GM19240 (cell line): ENCODE results near the gene F10.

Experiments used
- DNase-seq: peaks from one replicate; pipeline ENCODE4 v3.0.0; 2011; ENCODE audit warnings: low spot score; ENCODE audit not compliant: insufficient read length

Gene F10

DNA sequence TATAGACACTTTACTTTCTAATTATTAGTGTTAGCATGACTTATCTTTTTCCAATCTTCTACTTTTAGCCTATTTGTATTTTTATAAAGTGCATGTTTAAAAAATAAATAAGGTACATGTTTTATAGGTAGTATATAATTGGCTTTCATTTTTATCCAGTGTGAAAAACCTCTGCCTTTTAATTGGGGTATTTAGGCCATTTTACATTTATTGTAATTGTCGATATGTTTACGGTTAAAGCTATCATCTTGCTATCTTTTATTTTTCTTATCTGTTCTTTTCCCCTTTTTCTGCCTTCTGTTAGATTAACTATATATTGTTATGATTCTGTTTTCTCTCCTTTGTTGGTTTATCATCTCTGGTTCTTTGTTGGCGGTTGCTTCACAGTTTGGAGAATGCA lies 45.0 kb downstream of the F10 start:
- no peak for DNase-seq

DNA sequence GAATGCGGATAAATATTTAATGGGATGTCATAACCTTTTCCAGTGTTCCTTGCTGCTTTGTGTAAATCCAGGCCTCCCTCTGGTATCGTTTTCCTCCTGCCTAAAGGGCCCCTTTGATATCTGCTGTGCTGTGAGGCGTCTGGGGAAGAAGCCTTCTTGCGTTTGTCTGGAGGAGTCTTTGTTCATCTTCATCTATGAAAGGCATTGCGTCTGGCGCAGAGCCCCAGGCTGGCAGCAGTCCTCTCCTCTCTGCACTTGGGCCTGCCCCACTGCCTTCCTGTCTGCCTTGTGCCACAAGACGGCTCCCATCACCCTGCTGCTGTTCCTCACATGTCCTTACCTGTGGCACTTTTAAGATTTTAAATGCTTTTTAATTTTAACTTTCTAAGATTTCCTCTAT lies 45.6 kb downstream of the F10 start:
- DNase-seq, result no peak

DNA sequence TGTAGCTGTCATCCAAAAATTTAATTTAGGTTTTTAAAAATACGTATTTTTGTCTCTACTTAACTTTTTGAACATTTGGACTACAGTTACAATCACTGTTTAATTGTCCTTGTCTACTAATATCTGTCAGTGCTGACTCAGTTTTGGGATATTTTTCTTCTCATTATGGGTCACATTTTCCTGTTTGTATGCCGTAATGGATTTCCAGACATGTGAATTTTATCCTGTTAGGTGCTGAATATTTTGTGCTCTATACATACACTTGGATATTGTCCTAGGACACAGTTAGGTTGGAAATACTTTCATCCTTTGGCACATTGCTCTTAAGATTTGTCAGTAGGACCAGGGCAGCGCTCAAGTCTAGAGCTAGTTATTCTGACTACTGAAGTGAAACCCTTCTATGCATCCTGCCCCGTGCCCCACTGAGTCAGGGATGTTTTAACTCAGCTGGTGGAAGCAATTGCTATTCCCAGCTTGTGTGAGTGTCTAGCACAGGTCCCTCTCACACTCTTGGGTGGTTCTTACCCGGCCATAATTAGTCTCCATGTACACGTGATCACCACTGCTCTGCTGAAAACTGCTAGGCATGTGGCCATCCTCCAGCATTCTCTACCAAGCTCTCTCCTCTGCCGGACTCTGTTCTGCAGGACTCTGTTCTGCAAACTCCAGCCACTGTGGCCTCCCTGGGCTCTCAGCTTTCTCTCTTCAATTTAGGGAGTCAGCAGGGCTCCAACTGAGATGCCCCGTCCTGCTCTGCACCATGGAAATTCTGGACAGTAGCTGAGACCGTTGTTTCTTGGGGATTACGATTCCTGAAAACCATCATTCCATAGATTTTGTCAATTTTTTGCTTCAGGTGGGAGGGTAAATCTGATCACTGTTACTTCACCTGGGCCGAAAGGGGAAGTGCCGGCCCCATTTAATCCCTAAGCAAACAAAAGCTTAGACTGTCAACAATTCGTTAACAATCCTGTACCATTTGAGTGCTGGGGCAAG lies 47.0 kb downstream of the F10 start:
- no peak for DNase-seq

DNA sequence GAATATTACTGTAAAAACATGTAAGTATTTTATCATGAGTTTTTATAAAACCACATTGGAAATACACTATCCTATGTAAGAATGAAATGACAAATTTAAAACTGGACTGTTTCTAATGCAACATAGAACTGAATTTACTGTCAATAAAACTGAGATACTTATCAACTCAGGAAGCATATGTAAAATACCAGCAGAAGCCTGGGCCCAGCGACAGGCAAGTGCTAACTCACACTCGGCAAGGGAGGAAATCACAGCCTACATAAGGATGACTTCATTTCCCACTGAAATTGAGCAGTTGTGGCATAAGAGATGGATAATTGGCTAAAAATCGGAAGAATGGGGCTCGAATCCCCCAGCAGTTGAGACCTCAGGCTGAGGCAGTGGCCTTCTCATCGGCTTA lies 47.9 kb downstream of the F10 start:
- no peak for DNase-seq

DNA sequence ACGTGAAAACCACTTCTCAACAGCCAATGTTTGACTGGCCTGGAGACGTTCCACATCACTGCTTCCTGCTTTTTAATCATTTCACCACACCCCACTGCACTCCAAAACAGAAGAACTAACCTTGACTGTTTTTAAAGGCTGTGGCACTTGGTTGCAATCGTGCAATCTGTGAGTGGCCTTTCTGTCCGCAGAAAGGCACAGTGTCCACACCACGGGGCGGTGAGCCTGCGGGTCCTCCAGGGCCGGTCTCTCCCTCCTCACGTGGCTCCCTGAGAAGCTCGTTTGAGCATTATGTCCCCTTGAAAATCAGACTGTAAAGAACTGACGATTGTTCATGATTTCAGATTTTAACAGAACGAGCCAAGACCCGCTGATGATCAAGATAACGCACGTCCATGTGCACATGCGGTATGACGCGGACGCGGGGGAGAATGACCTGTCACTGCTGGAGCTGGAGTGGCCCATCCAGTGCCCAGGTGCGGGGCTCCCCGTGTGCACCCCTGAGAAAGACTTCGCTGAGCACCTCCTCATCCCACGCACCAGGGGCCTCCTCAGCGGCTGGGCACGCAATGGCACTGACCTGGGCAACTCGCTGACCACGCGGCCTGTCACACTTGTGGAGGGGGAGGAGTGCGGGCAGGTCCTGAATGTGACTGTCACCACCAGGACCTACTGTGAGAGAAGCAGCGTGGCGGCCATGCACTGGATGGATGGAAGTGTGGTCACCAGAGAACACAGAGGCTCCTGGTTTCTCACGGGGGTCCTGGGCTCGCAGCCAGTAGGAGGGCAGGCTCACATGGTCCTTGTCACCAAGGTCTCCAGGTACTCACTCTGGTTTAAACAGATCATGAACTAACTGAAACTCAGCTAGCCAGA lies 48.9 kb downstream of the F10 start:
- no peak for DNase-seq

DNA sequence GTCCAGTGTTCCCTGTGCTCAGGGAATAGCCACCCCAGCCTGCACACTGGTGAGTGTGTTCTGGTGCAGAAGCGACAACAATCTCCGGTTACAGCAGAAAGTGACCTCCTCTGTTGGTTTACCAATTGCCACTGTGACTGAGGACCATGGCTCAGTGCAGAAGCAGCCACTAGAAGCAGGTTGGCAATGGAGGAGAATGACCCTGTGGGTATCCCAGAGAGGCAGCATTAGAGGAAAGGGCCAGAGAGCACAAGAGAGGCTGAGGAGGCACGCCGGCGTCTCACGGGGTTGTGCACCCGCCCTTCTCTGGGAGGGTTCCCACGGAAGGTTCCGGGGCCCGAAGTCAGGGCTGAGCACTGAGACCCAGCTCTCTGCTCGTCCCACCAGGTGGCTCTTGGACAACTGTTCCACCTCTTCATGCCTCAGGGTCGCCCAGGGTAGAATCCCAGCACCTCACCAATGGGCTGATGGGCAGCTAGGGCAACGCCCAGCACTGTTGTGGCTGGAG lies 49.9 kb downstream of the F10 start:
- no peak for DNase-seq

DNA sequence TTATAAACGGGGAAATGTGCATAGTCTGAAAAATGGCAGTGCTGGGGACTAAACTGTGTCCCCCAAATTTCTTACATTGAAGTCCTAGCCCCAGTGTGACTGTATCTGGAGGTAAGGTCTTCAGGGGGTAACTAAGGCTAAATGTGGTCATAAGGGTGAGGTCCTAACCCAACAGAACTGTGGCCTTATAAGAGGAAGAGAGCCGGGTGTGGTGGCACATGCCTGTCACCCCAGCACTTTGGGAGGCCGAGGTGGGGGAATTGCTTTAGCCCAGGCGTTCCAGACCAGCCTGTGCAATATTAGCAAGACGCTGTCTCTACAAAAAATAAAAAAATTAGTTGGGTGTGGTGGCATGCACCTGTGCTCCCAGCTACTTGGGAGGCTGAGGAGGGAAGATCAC lies 53.7 kb downstream of the F10 start:
- DNase-seq, result no peak

- no peak for DNase-seq
Observed at GRCh38 chr13:113176822-113177221, 54.2 kb downstream of the F10 start.

DNA sequence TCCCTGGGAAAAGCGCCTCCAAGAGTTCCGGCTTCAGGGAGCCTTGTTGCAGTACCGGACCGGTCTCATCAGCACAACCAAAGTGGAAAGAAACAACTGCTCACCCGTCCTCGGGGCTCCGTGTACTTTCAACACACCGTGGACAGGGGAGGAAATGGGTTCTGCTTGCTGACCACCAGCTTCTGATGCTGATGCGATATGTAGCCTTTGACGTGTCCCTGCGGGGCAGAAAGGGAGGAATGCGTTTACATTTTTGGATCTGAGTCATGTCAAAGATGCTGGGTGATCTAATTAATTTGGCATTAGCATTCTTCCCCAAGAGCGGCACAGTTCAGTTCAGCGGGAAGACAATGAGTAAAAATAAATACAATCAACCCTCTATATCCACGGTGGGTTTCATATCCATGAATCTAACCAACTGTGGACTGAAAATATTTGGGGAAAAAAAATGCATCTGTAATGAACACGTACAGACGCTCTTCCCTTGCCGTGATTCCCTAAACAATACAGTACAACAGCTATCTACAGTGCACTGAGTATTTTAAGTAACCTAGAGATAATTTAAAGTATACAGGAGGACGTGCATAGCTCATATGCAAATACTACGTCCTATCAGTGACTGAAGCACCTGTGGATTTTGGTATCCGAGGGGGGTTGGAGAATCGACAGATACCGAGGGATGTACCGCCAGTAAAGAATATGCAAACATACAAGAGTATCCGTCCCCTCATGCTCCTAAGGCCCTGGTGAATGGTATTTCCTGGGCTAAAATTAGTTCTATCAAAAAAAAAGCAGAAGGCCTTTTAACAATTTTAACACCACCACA lies 55.7 kb downstream of the F10 start:
- no peak for DNase-seq

- DNase-seq, result no peak
Observed at GRCh38 chr13:113178896-113179167, 56.2 kb downstream of the F10 start.

DNA sequence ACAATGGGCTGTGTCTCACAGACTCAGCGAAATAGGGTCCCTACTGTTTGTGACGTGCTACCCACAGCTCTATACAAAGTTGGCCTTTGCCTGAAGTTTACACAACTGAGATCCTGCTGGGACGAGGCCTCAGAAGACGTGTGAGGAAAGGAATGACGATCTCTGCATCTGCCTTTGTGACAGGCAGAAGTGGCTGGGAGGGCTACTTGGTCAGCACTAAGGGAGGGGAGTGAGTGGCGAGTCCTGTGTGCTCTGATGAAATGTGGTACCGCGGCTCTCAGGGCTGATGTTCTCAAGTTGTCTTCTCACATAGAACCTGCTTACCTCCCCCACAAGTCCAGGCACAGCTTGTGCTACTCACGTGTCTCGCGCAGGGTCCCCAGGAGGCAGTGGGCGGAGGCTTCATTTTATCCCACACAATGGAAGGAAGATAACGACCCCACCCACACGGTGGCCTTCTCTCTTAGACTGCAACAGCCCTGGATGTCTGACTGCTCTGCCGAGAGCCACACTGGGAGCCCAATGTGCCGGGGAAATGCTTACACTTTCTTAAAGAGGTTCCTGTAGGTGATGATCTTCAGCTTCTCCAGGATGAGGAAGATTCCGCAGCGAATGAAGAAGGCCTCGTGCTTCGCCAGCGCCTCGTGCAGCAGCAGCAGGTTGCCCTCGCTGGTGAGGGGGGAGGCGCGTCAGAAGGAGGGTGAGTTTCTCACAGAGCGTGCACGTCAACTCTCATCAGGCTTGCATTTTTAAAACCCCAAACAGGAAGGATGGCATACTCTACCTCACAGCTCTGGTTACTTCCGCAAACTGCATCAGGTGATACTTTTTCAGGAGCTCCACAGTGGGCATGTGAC lies 57.0 kb downstream of the F10 start:
- no peak for DNase-seq

DNA sequence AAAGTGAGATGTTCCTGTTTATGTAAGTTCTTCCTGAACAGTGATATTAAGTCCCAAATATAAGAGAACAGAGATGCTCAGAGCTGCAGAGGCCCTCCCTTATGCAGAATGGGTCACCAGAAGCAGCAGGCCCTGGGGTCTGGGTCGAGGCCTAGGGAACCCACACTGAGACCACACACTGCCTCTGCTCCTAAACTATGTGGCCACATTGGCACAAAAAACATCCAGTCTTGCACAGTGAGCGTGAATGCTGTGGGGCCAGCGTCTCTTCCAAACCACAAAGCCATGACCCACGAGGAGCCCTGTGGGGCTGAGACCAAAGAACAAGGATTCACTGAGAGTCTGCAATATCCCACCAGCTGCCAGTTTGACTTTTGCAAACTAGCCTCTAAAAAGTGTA lies 59.4 kb downstream of the F10 start:
- DNase-seq, result no peak

DNA sequence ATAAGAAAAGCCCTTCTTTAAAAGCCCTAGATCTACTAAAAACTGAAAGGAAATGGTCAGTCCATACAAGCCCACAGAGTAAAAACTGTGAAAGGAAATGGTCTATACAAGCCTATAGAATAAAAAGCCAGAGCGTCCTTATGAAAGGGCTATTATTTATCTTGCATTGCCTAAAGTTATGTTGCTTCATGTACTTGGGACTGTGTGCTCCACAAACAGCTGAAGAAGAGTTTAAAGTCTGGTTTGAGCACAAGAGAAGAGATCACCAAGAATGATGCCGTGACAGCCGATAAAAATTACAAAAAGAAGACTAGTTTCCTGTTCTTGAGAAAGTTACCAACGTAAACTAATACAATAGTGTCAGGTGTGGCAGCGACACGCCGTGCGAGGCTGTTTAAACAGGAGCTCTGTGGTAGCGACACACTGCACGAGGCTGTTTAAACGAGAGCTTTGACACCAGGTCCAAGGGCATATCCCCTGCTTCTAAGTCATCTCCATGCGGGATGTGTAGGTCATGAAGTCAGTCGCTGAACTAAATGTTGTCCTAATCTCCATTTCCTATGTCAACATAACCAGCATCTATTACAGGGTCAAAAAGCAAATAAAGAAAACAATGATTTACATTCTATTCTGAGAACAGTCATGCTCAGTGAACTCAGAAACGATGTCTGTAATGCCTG lies 61.0 kb downstream of the F10 start:
- no peak for DNase-seq

DNA sequence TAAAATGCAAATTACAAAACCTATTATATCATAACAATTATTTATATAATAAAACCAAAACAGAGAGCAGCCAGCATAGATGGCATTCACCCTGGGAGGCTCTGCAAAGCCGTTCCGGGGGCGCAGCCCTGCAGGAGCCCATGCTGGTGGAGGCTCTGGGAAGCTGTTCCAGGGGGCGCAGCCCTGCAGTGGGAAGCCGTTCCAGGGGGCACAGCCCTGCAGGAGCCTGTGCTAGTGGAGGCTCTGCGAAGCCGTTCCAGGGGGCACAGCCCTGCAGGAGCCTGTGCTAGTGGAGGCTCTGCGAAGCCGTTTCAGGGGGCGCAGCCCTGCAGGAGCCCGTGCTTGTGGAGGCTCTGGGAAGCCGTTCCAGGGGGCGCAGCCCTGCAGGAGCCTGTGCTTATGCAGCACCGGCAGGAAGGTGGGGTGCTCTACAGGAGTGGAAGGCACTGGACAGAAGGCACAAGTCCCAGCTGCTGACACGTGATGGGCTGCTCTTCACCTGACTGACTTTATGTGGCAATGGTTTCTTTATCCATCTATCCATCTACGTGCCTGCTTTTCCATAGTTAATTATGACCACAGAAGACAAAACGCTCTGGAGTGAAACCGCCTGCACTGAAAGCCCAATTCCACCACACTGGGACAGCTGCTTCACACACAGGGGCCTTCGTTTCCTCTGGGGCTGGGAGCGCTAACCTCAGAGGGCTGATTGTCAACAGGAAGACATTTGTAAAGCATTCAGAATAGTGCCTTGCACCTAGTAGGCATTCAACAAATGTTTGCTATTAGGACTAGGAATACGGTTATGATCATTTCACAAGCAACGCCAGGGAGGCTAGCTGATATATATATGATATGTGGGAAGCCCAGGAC lies 62.2 kb downstream of the F10 start:
- DNase-seq, result no peak

DNA sequence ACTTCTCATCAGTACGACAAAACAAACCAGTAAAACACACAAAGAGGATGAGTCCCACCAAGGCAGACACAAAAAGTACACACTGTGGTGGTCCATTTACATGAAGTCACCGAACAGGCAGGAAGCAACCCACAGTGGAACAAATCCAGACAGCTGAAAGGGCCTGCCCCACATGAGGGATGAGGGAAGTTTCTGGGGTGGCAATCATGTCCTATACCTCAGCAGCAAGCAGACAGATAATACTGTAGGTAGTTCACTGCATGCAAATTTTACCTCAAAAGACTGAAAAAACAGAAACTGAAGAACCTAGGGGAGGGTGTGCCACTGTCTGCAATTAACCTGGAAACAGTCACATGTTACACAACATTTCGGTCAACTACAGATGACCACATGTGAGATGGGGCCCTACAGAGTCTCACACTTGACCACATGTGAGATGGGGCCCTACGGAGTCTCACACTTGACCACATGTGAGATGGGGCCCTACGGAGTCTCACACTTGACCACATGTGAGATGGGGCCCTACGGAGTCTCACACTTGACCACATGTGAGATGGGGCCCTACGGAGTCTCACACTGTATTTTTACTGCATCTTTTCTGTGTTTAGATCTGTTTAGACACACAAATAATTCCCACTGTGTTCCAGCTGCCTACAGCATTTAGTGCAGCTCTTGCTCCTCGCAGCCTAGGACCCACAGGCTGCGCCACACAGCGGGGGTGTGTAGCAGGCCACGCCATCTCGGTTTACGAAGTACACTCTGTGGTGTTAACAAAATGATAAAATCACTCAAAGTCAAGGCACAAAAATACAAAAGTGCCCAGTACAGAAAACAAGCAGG lies 63.7 kb downstream of the F10 start:
- no peak for DNase-seq

- DNase-seq, result no peak
Observed at GRCh38 chr13:113187263-113187669, 64.7 kb downstream of the F10 start.

GRCh38 chr13:113187883-113188665 lies 65.5 kb downstream of the F10 start:
- DNase-seq, result no peak
